ENCODE measurements around the gene MAB21L3. TPM values are rescaled to one million over a fixed set of nuclear protein-coding genes. Genes with fewer than 3 reads are reported as not detected.

MAB21L3 gene
- total RNA-seq, 4 donors from 2014 or later, result 0.22 to 0.63 TPM; not detected in 2

DNA sequence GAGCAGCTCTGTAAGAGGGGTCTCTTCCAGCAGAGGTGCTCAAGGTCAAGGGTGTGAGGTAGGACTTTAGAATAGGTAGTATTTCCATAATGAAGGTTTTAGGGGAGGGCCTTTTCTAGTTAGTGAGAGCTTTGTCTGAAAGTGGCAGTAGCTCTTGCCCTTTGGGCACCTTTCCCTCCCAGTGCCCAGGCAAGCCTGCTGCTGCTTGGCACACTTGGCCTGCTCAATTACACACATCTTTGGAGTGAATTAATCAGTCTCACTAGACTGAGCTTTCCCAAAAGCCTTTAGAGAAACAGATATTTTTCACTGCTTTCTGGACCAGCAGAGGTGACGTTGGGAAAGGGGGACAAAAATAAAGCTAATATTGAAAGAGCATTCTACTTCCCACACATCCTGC is 48.0 kb downstream of the MAB21L3 start:
- TF ChIP-seq POLR2A (IDR thresholded peaks at IDR 0.05) (no peak), EP300 (IDR thresholded peaks at IDR 0.05) (no peak)
- TF ChIP-seq, protein P1, sequence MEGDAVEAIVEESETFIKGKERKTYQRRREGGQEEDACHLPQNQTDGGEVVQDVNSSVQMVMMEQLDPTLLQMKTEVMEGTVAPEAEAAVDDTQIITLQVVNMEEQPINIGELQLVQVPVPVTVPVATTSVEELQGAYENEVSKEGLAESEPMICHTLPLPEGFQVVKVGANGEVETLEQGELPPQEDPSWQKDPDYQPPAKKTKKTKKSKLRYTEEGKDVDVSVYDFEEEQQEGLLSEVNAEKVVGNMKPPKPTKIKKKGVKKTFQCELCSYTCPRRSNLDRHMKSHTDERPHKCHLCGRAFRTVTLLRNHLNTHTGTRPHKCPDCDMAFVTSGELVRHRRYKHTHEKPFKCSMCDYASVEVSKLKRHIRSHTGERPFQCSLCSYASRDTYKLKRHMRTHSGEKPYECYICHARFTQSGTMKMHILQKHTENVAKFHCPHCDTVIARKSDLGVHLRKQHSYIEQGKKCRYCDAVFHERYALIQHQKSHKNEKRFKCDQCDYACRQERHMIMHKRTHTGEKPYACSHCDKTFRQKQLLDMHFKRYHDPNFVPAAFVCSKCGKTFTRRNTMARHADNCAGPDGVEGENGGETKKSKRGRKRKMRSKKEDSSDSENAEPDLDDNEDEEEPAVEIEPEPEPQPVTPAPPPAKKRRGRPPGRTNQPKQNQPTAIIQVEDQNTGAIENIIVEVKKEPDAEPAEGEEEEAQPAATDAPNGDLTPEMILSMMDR (IDR thresholded peaks at IDR 0.05), result no peak
- no peak overlapping the region for H3K4me3 ChIP-seq
- 74 to 89% methylated on average over 1 of the region's 1 CpG for WGBS, 2 donors

DNA sequence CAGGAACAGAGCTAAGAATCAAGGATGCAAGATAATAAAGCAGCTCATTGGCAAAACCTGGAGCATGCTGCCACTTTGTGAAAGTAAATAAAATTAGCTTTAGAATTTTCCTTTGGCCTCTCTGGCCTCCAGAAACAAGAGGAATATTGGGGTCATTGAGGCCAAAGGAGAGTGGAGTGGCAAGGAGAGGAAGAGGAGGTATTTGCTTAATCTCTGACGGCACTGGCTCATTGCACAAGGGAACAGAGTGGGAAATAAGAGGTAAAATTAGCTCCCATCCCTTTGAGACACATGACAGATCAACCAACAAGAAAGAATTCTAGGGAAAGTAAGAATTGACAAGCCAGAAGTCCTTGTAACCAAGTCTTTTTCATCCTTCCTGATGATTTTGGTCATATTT is 48.4 kb downstream of the MAB21L3 start:
- Histone ChIP-seq H3K27ac (no peak overlapping the region), H3K9me3 (peaks cover 0 to 5% (median 0%) of the 10 kb centered on the region in 4 donors), H3K27me3 (no peaks in the 10 kb centered on the region), H3K36me3 (no peaks in the 10 kb centered on the region), H3K4me1 (peaks cover 0 to 9% (median 2%) of the 10 kb centered on the region in 4 donors), H3K4me3 (no peak overlapping the region)
- 51 to 60% methylated on average over 1 of the region's 1 CpG for WGBS, 2 donors
- DNase-seq (ENCODE audit: low spot score in 2 of 2), result no peak
- TF ChIP-seq EP300 (IDR thresholded peaks at IDR 0.05), result no peak
- TF ChIP-seq POLR2A (IDR thresholded peaks at IDR 0.05), result no peak
- TF ChIP-seq, protein P1 (IDR thresholded peaks at IDR 0.05), result no peak

More for the DNA sequence above, 48.0 kb downstream of the MAB21L3 start:
- H3K27ac ChIP-seq, result no peak overlapping the region
- no peaks in the 10 kb centered on the region for H3K27me3 ChIP-seq
- DNase-seq (ENCODE audit: low spot score in 2 of 2), result no peak
- H3K4me1 ChIP-seq, result peaks cover 0 to 4% (median 0%) of the 10 kb centered on the region in 4 donors
- peaks cover 0 to 5% (median 0%) of the 10 kb centered on the region in 4 donors for H3K9me3 ChIP-seq
- H3K36me3 ChIP-seq, result no peaks in the 10 kb centered on the region

DNA sequence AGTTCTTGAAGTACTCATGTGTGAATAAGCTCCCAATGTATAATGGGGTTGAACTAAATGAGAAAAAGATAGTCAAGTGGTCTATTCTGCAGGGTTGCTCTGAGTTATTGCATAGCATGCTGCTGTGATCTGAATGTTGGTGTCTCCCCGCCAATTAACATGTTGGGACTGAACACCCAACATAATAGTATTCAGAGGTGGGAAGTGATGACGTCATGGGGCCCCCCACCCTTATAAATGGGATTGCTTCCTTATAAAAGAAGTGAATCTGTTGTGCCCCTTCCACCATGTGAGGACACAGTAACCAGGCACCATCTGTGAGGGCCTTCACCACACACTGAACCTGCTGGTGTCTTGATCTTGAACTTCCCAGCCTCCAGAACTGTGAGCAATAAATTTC is 50.2 kb downstream of the MAB21L3 start:
- H3K4me1 ChIP-seq, result peaks cover 0 to 27% (median 12%) of the 10 kb centered on the region in 4 donors
- 55 to 83% methylated on average over 2 of the region's 2 CpGs for WGBS, 2 donors
- H3K36me3 ChIP-seq, result no peaks in the 10 kb centered on the region
- H3K9me3 ChIP-seq, result peaks cover 0 to 5% (median 0%) of the 10 kb centered on the region in 4 donors
- no peak overlapping the region for H3K4me3 ChIP-seq
- no peak overlapping the region for H3K27ac ChIP-seq
- no peak for TF ChIP-seq EP300 (IDR thresholded peaks at IDR 0.05)
- TF ChIP-seq POLR2A (IDR thresholded peaks at IDR 0.05), result no peak
- TF ChIP-seq, protein P1 (IDR thresholded peaks at IDR 0.05), result no peak
- no peak for DNase-seq (ENCODE audit: low spot score in 2 of 2)
- H3K27me3 ChIP-seq, result no peaks in the 10 kb centered on the region

DNA sequence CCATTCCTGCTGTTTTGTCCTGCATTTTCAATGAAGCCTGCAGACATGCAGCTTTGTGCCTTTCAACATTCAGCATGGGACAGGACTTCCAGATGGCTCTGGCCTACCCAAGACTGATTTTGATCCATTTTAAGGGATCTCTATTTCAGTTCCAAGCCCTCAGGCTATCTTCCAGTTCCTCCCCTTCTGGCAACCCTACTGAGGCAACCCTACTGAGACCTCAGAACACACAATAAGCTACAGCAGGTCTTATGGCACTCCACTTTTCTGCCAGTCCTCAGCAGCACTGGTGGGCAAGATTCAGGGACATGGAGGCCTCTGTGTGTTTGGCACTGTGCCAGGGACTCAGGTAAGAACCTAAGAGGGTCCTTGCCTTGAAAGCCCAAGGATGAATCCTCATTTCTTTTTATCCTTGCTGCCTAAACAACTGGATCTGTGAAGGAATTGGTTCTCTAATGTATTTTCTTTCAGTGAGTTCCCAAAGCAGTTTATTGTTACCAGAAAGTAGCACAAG is 50.7 kb downstream of the MAB21L3 start:
- TF ChIP-seq, protein P1 (IDR thresholded peaks at IDR 0.05), result no peak
- no peak for TF ChIP-seq POLR2A (IDR thresholded peaks at IDR 0.05)
- TF ChIP-seq EP300 (IDR thresholded peaks at IDR 0.05), result no peak
- Histone ChIP-seq H3K4me1 (peaks cover 0 to 32% (median 14%) of the 10 kb centered on the region in 4 donors), H3K36me3 (no peaks in the 10 kb centered on the region), H3K9me3 (peaks cover 0 to 5% (median 0%) of the 10 kb centered on the region in 4 donors), H3K27ac (no peak overlapping the region), H3K4me3 (no peak overlapping the region), H3K27me3 (no peaks in the 10 kb centered on the region)
- no peak for DNase-seq (ENCODE audit: low spot score in 2 of 2)

DNA sequence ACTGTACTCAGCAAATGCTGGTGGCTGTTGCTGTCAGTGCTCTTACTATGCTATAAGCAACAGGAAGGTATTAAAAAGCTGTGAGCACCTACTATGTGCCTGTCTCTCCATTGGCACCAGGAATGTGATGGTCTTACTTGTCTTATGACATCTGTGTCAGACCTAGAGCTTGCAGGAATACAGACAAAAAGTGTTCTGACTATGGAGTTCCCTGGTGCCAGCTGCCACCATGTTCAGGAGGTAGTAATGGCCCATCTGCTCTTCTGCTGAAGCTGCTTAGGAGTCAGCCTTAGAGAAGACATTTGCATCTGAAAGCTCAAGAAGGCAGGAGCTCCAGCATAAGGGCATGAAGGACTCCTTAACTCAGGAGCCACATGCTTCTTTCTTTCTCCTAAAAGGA is 52.3 kb downstream of the MAB21L3 start:
- peak overlapping the region in 1 of 4 donors; percentile 37 for H3K27ac ChIP-seq
- H3K4me3 ChIP-seq, result no peak overlapping the region
- no peaks in the 10 kb centered on the region for H3K36me3 ChIP-seq
- DNase-seq (ENCODE audit: low spot score in 2 of 2), result no peak
- H3K27me3 ChIP-seq, result no peaks in the 10 kb centered on the region
- TF ChIP-seq EP300 (IDR thresholded peaks at IDR 0.05) (no peak), POLR2A (IDR thresholded peaks at IDR 0.05) (no peak)
- TF ChIP-seq, protein P1 (IDR thresholded peaks at IDR 0.05), result no peak
- H3K4me1 ChIP-seq, result peaks cover 0 to 48% (median 26%) of the 10 kb centered on the region in 4 donors
- peaks cover 0 to 5% (median 0%) of the 10 kb centered on the region in 4 donors for H3K9me3 ChIP-seq

Data from tibial nerve (tissue), 4 donors.